Panc1 (cell line): ENCODE measurements around the gene FBXO31. TPM values are rescaled to one million over a fixed set of nuclear protein-coding genes. Genes with fewer than 3 reads are reported as not detected.

Experiments
- ATAC-seq: fragments of 200-7000 bp; cut with Tn5 transposase; 2 replicates; pipeline ENCODE4 v1.9.1; 2020; ENCODE audit warnings: mild to moderate bottlenecking, moderate library complexity
- BruUV-seq: library from RNA; stranded (reverse); fragments of 400-500 nt; replicated peaks from 2 replicates; lab custom pipeline; 2021; lab: Mats Ljungman, UMichigan
- CTCF ChIA-PET: fragments of 300-600 bp; sonication (Branson Sonifier 250); formaldehyde crosslinking; loops from one replicate; lab custom pipeline; 2022; ENCODE audit warnings: antibody characterized with exemption; lab: Charles Lee
- POLR2A ChIA-PET: fragments of 300-600 bp; sonication (Branson Sonifier 250); formaldehyde crosslinking; loops from one replicate; lab custom pipeline; 2022; ENCODE audit warnings: antibody characterized with exemption; lab: Charles Lee
- DNase-seq: peaks from one replicate; pipeline ENCODE4 v3.0.0-alpha.2; 2010; ENCODE audit warnings: low read depth, low spot score
- H3K27ac ChIP-seq: 2 replicates; pipeline ENCODE4 v1.5.1; 2011; ENCODE audit warnings: mild to moderate bottlenecking, low read length, inconsistent platforms
- H3K27me3 ChIP-seq: fragments of 200-500 bp; sonication (Bioruptor generic); 2 replicates; pipeline ENCODE4 v1.6.0; 2014; ENCODE audit warnings: low read length, inconsistent platforms; ENCODE audit not compliant: control insufficient read depth, insufficient read depth
- H3K36me3 ChIP-seq: fragments of 200-500 bp; sonication (Bioruptor generic); 2 replicates; pipeline ENCODE4 v1.5.1; 2014; ENCODE audit warnings: inconsistent platforms, mild to moderate bottlenecking, low read length, moderate library complexity; ENCODE audit not compliant: control insufficient read depth, insufficient read depth
- H3K4me1 ChIP-seq: 2 replicates; pipeline ENCODE4 v1.5.1; 2011; ENCODE audit warnings: inconsistent platforms, mild to moderate bottlenecking, low read length, moderate library complexity; ENCODE audit not compliant: control insufficient read depth, insufficient read depth
- H3K4me3 ChIP-seq, 2 experiments: 2 replicates each; pipeline ENCODE4 v1.5.1; 2011 to 2012; ENCODE audit warnings: low read depth in 2 of 2, low read length in 2 of 2, mild to moderate bottlenecking in 2 of 2, inconsistent platforms in 1 of 2, moderate library complexity in 1 of 2
- H3K9me3 ChIP-seq: fragments of 200-500 bp; sonication (Bioruptor generic); 2 replicates; pipeline ENCODE4 v1.5.1; 2014; ENCODE audit warnings: low read depth, mild to moderate bottlenecking, inconsistent platforms, low read length, moderate library complexity; ENCODE audit not compliant: control insufficient read depth, insufficient read depth
- POLR2AphosphoS5 ChIP-seq: IDR thresholded peaks from 2 replicates; pipeline ENCODE4 v1.6.1; 2012; ENCODE audit warnings: mild to moderate bottlenecking, low read depth, low read length, moderate library complexity
- SIN3A ChIP-seq: IDR thresholded peaks from 2 replicates; pipeline ENCODE4 v1.6.1; 2012; ENCODE audit warnings: low read depth, mild to moderate bottlenecking, low read length, moderate library complexity, borderline replicate concordance; ENCODE audit not compliant: insufficient read depth
- TCF7L2 ChIP-seq: IDR thresholded peaks from 2 replicates; pipeline ENCODE4 v1.6.1; 2011; ENCODE audit warnings: mild to moderate bottlenecking, low read depth, low read length, inconsistent platforms
- in situ Hi-C: cut with HindIII; loops from 2 replicates; pipeline ENCODE4 v1.10.0; 2016; ENCODE audit warnings: low sequenced_read_pairs, low pct_unique_long_range_greater_than_20kb
- intact Hi-C: fragments of 100-400 bp; cut with micrococcal nuclease; formaldehyde crosslinking; loops from one replicate; pipeline ENCODE4 v1.10.0; 2022; ENCODE audit not compliant: unreplicated experiment
- total RNA-seq: library from RNA; stranded (reverse); gene quantifications from one replicate; pipeline ENCODE4 v1.2.1, GENCODE V29; 2021; ENCODE audit not compliant: unreplicated experiment
- TF ChIP-seq, protein P1 (sequence below): fragments of 450-650 bp; IDR thresholded peaks from 2 replicates; pipeline ENCODE4 v1.5.1; 2017; ENCODE audit warnings: mild to moderate bottlenecking
- TF ChIP-seq, protein P2 (sequence below), 2 experiments: IDR thresholded peaks; 2 replicates each; pipeline ENCODE4 v1.6.1; 2011 to 2012; ENCODE audit warnings: low read depth in 2 of 2, control low read depth in 1 of 2, low read length in 1 of 2, mild to moderate bottlenecking in 1 of 2, moderate library complexity in 1 of 2; ENCODE audit not compliant: insufficient read depth in 1 of 2

Gene FBXO31
- total RNA-seq, 1 experiment from 2014 or later, result 22.4 TPM

DNA sequence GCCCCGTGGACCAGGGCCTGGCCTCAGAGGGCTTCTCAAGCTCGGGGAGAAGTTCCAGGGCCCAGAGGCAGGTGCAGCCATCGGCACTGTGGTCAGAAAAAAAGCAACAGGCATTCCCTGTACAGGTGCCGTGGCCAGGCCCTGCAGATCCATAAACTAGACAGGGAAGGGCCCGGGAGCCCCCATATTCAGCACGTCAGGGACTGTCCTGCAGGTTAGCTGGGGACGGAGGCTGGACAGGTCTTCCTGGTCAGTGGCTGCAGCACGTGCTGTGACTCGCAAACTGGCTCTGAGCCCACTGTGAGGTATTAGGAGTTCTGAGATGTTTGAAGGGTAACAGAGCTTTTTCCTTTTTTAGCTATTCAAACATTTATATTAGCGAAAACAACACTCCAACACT, 51.4 kb downstream of the FBXO31 start:
- Histone ChIP-seq H3K36me3 (no peaks in the 10 kb centered on the region), H3K4me3 (no peak overlapping the region), H3K9me3 (no peaks in the 10 kb centered on the region), H3K27ac (no peak overlapping the region), H3K27me3 (no peaks in the 10 kb centered on the region), H3K4me1 (no peaks in the 10 kb centered on the region)
- TF ChIP-seq, protein P1, sequence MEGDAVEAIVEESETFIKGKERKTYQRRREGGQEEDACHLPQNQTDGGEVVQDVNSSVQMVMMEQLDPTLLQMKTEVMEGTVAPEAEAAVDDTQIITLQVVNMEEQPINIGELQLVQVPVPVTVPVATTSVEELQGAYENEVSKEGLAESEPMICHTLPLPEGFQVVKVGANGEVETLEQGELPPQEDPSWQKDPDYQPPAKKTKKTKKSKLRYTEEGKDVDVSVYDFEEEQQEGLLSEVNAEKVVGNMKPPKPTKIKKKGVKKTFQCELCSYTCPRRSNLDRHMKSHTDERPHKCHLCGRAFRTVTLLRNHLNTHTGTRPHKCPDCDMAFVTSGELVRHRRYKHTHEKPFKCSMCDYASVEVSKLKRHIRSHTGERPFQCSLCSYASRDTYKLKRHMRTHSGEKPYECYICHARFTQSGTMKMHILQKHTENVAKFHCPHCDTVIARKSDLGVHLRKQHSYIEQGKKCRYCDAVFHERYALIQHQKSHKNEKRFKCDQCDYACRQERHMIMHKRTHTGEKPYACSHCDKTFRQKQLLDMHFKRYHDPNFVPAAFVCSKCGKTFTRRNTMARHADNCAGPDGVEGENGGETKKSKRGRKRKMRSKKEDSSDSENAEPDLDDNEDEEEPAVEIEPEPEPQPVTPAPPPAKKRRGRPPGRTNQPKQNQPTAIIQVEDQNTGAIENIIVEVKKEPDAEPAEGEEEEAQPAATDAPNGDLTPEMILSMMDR, result no peak
- TF ChIP-seq, protein P2, sequence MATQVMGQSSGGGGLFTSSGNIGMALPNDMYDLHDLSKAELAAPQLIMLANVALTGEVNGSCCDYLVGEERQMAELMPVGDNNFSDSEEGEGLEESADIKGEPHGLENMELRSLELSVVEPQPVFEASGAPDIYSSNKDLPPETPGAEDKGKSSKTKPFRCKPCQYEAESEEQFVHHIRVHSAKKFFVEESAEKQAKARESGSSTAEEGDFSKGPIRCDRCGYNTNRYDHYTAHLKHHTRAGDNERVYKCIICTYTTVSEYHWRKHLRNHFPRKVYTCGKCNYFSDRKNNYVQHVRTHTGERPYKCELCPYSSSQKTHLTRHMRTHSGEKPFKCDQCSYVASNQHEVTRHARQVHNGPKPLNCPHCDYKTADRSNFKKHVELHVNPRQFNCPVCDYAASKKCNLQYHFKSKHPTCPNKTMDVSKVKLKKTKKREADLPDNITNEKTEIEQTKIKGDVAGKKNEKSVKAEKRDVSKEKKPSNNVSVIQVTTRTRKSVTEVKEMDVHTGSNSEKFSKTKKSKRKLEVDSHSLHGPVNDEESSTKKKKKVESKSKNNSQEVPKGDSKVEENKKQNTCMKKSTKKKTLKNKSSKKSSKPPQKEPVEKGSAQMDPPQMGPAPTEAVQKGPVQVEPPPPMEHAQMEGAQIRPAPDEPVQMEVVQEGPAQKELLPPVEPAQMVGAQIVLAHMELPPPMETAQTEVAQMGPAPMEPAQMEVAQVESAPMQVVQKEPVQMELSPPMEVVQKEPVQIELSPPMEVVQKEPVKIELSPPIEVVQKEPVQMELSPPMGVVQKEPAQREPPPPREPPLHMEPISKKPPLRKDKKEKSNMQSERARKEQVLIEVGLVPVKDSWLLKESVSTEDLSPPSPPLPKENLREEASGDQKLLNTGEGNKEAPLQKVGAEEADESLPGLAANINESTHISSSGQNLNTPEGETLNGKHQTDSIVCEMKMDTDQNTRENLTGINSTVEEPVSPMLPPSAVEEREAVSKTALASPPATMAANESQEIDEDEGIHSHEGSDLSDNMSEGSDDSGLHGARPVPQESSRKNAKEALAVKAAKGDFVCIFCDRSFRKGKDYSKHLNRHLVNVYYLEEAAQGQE (IDR thresholded peaks at IDR 0.05; ENCODE audit: insufficient read depth in 1 of 2, low read depth in 2 of 2, low read length in 1 of 2), result no peak
- no peak for TF ChIP-seq POLR2AphosphoS5
- TF ChIP-seq SIN3A, result no peak
- TF ChIP-seq TCF7L2, result no peak
- no TSS peak for BruUV-seq
- in situ Hi-C loops, result no loop called here
- ATAC-seq (no peak), DNase-seq (no peak)
- CTCF ChIA-PET, result no interaction called here
- intact Hi-C loops, result no loop called here
- POLR2A ChIA-PET, result no interaction called here

DNA sequence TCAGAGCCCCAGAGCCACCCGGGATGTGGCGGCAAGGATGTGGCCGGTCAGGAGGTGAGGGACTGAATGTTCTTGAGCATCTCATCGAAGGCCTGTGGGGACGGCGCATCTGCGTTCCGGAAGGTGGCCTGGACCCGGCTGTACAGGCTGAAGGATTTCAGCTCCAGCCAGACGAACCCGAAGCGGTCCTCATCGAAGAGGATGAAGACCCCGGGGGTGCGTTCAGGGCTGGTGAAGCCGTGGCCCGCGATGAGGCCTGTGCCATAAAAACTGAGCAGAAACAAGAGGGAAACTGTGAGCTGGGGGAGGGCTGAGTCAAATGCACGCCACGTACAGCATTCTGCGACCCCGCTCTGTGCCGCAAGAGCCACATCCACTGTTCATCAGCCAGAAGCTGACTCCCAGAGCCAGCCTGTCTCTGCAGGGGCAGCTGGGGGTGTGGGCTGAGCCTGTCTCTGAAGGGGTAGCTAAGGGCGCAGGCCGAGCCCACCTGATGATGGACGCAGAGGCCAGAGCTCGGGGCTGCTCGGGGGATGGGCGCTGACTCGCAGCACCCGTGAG, 52.3 kb downstream of the FBXO31 start:
- no TSS peak for BruUV-seq
- ChIA-PET POLR2A (no interaction called here), CTCF (no interaction called here)
- intact Hi-C loops, result no loop called here
- no peaks in the 10 kb centered on the region for H3K27me3 ChIP-seq
- no peak overlapping the region for H3K27ac ChIP-seq
- no peaks in the 10 kb centered on the region for H3K9me3 ChIP-seq
- ATAC-seq (no peak), DNase-seq (no peak)
- no peak for TF ChIP-seq TCF7L2
- TF ChIP-seq, protein P1, result no peak
- TF ChIP-seq POLR2AphosphoS5, result no peak
- TF ChIP-seq SIN3A, result no peak
- TF ChIP-seq, protein P2 (IDR thresholded peaks at IDR 0.05; ENCODE audit: insufficient read depth in 1 of 2, low read depth in 2 of 2, low read length in 1 of 2), result no peak
- no peaks in the 10 kb centered on the region for H3K4me1 ChIP-seq
- no peaks in the 10 kb centered on the region for H3K36me3 ChIP-seq
- in situ Hi-C loops, result no loop called here
- H3K4me3 ChIP-seq, result no peak overlapping the region
